Activated T-cell treated with anti-CD3 and anti-CD28 coated beads, Interleukin-2, amount 50 U/mL, for 48 hours (primary cell): ENCODE measurements around the gene KIF5C.

Experiments
- DNase-seq, 2 experiments: peaks; one replicate each; pipeline ENCODE4 v3.0.0-alpha.2; 2020

The KIF5C gene

DNA sequence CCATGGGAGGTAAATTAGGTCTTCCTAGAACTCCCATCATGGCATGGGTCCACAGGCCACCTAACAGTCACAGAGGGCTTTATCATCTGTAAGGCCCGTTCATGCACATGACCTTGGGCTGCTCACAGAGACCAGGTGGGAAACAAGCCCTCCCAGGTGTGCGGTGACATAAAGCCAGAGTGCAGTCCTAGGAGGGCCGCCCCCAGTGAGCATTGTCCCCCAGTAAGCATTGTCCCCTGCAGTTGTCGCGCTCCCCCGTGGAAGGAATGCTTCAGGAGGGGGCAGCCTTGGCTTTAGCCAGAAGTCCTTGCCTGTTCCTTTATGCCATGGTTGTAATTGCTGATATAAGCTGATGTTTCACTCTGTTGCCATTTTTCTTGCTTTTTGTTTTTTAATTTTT, 121.8 kb downstream of the KIF5C start:
- DNase-seq: no peak

- no peak for DNase-seq
Measured at GRCh38 chr2:148998165-148998830, 123.3 kb downstream of the KIF5C start.

DNA sequence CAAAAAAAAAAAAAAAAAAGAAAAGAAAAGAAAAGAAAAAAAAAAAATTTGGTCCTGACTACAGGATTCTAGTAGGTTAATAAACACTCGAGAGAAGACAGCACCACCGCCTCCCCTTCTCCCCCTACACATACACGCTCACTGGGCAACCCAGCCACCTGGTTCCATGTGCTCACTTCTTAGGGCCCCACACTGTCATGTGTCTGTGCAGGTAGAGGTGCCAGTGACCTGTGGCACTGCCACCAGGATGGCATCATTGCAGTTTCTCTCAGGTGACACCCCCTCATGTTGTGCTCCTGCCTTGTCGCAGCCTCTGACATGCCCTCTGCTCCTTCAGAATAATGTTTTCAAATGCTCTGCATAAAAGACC, 123.8 kb downstream of the KIF5C start:
- no peak for DNase-seq

GRCh38 chr2:148999451-148999921, 124.5 kb downstream of the KIF5C start:
- DNase-seq: no peak

- no peak for DNase-seq
Measured at GRCh38 chr2:149000158-149000938, 125.3 kb downstream of the KIF5C start.

DNA sequence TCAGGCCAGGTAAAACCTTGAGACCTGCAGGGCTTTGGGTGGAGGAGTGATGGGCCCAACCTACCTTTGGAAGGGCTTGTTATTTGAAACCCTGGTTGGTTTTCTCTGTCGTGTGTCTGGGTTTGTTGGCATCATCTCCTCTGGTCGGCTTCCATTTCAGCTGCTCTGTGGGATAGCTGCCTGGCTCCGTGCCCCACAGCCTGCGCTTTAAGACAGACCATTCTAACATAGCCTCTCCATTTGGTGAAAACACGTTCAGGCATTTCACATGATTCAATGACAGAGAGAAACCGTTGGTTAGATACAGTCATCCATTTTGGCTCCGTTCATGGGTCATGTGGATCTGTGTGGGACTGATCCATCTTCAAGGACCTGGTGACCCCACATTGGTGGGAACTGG, 126.5 kb downstream of the KIF5C start:
- no peak for DNase-seq

DNA sequence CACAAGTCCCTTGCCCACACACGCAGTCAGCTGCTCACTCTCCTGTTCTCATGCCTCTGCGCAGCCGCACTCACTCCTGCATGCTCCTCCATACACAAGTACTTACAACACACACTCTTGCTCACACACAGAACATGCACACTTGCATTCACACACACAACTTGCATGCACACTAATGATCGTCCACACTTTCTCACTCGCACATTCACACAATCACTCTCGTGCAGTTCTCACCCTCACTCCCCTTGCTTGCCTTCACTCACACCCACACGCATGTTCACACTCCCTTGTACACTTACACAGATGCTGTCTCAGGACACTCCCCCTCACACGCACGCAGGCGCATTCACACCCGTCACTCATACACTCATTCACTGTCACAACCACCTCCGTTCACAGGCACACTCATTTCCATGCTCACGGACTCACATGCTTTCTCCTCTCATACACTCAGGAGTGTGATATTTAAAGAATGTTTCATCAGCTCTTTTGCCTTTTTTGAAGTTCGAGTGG, 127.4 kb downstream of the KIF5C start:
- DNase-seq: no peak

- DNase-seq: no peak
Measured at GRCh38 chr2:149002891-149003740, 128.1 kb downstream of the KIF5C start.

- DNase-seq: no peak
Measured at GRCh38 chr2:149004836-149005235, 129.8 kb downstream of the KIF5C start.

DNA sequence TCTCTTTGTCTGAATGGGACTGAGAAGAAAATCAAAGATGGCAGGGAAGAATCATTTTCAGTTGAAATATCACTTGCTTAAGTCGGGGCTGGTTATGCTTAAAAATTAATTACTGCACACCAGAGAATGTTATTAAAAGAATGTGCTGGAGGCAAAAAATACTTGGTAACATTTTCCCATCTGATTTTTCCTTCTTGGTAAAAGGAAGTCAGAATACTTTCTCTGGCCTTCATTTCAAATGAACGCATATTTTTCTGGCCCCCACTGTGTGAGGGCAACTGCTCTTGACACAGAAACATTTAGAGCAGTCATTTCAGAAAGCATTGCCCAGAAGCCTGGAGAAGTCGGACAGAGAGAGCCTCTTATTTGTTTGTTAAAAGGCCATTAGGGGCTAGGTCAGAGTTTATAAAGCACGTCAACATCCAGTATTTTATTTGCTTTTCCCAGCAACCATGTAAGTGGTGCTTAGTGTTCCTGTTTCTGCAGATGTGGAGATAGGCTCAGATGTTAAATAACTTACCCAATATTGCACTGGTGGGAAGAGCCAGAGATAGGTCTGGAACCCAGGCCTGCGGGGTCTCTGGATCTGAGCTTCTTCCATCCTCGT, 130.5 kb downstream of the KIF5C start:
- no peak for DNase-seq

GRCh38 chr2:149006883-149007543, 132.0 kb downstream of the KIF5C start:
- no peak for DNase-seq

DNA sequence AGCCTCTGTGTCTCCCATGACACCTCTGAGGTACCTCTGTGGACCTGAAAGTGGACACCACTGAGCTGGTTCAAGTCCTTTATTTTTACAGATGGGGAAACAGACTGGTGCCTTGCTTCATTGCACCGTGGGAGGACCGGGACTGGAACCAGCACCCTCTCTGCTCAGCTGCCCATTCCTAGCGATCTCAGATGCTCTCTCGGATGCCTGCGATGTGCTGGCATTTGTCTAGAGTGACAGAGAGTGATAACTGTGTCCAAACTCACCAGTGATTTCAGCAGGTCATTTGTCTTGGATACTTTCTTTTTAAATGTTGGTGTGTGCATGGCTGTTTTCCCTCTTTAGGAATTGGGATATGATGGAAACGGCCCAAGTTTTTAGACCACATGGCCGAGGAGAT, 133.4 kb downstream of the KIF5C start:
- no peak for DNase-seq

DNA sequence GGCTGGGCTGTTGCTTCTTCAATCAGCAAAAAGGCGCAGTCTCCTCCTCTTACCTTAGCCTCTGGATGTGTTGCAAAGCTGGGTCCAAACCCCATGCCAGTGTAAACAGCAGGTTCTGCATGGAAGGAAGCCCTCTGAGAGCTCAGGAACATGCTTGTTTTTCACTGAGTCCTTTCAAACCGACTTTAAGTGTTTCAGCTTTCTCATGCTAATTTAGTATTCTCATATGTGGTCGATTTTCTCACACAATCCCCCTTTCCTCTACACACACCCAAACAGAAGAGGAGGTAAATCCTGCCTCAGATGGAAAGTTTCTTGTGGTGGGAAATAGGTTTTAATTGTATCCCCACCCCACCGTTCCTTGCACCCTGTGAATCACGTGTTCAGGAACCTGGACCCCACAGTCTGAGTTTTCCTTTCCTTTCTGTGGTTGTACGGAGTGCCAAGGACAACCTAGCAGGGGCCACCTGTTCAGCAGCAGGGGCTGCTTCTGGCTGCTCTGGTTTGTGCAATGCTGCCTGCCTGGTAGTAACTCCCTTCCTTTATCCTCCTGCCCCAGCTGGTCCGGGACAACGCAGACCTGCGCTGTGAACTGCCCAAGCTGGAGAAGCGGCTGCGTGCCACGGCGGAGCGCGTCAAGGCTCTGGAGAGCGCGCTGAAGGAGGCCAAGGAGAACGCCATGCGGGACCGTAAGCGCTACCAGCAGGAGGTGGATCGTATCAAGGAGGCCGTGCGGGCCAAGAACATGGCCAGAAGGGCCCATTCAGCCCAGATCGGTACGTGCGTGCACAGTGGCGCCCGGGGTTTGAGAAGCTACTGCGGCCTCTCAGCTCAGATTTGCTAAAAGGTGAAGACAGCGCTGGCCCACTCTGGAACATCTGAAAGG, 134.8 kb downstream of the KIF5C start:
- no peak for DNase-seq

DNA sequence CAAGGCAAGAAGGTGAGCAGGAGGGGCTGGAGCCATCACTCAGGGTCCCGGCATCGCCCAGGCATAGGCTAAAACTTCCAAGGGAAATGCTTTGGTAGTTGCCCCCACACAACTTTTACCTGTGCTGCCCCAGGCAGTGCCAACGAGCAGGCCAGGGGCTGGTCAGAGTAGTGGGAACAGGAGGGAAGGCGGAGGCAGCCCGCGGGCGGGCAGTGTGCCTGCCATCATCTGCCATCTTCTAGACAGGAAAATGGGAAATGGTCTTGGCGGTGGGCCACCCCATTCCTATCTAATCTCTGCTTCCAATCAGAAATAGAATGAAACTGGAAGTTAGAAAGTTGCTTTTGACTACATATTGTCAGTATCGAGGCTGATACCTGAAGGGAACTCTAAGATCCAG, 137.5 kb downstream of the KIF5C start:
- no peak for DNase-seq

DNA sequence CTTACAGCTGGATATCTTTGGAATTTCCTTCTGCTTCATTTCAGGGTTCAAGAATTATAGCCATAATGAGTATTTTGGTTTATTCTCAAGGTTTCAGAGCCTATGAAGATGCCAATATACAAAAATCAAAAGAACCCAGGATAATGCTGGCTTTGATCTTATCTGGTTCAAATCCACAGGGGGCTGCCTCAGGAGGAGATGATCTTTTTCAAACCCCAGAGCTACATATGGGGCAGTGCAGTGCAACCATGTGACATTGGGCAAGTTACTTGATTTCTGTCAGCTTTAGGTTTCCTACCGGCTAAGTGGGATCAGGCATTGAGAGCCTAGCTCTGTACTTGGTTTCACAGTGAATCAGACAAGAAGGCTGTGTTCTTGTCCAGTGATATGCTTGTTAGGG, 140.5 kb downstream of the KIF5C start:
- DNase-seq: no peak

DNA sequence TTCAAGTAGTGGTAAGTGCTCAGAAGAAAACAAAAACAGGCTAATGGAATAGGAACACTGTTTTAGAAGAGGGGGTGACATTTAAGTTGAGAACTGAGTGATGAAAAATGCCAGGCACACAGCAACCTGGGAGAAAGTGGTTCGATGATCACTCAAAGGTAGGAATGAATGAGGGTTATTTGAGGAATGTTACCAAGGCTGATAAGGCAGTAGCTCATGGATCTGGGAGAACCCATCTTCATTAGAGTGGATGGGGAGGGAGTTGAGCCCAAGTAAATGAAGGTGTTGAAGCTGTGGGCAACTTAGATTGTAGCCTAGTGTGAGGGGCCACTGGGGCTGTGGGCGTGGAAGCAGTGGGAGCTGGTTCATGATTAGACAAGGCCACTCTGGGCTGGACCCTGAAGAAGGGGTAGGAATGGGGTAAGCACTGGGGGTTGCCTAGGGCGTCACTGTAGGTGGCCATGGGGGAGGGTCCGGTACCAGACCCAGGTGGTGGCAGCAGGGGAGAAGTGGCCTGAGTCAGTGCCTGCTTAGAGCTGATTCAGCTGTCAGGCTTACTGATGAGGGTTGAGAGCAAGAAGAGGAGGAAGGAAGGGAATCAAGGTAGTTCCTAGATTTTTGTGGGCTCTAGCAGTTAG, 141.0 kb downstream of the KIF5C start:
- no peak for DNase-seq

DNA sequence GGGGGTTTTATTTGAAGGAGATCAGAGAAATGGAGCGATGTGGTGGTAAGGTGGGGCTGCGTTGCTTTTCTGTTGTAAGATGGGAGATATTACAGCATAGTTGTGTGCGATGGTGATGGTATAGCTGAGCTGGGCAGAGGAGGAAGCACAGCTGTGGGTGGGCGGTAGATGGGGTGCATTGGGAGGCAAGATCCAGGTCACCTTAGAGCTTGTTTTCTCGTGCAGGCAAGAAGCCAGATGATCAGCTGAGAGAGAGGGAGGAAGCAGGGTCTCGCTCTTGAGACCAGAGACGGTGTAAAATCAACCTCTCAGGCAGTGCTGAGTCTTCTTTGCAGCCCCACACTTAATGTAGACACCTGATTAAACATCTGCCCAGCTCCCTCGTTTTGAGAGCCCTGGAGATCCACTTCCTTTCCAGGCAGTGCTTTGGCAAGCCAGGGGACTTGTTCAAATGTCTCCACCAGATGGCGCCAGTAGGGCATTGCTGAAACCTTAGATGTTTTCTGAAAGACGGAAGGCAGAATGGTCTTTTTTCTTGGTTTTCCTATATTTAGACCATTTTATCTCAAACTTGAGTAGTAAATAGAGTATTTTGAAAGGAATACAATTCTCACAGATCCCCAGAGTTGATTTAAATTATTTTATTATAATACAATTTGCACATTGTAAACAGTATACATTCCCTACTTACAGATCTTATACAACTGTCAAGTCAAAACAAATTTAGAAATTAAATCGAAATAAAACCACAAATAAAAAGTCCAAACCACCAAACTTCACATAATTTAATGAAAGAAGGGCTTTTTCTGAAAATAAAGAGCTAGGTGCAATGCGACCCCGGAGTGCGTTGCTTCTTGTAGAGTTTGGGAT, 142.3 kb downstream of the KIF5C start:
- peak; percentile 80 for DNase-seq

DNA sequence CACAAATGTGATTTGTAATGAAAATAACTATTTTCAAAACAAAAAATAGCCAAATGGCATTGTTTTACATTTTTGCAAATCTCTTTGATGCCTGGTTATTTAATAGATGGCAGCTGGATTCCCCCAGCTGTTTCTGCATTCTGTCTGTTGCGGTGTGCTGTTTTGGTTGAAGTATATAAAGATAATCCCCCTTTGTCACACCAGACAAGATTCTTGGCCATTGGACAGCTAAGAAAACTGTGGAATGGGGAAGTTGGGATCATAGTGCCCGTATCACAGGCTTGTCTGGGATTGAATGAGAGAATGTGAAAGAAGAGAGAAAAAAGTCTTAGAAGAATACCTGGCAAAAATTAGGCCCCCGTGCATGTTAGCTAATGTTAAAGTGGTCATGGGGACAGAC, 144.0 kb downstream of the KIF5C start:
- no peak for DNase-seq

DNA sequence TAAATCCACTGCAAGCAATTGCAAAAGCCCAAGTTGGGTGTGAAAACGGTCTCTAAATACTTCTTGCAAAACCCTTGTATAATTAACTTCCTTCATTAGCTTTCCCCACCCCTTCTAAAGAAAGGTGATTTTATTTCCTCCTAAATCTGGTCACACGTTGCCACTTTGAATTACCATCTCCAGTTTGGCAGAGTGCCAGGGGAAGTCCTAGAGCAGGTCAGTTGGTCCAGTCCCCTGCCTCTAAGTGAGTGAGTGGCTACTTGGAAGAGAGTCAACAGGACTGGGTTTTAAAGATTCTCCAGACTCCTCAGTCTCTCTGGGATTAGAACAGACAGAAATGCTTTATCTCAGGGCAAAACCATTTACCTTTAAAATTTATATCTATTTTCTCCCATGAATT, 144.7 kb downstream of the KIF5C start:
- no peak for DNase-seq

DNA sequence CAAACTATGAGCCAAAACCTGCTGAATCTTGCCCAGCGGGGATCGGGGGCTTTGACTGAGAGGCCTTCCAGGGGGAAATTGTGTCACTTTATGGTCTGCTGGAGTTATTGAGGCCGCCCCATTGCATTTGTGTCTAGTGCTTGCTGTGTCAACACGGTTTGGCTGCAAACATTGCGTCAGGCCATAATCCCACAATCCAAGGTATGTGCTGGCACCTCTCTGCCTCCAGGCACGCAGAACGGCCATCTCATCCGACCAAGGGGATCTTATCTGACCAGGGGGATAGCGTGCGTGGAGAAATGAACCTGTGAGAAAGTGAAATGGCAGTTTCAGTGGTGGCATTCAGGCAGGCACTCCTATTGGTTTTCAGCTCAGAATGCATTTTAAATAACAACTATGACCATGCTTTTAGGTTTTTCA, 145.4 kb downstream of the KIF5C start:
- DNase-seq: no peak
